Activated CD8-positive, alpha-beta T cell treated with anti-CD3 and anti-CD28 coated beads, Interleukin-2, amount 10 ng/mL, durations not matched to agents 7 days and 5 days (primary cell): ENCODE data around the gene IL13RA2. TPM values are rescaled to one million over a fixed set of nuclear protein-coding genes. Genes with fewer than 3 reads are reported as not detected.

ENCODE experiments used
- ATAC-seq: fragments of 150-1000 bp; cut with Tn5 transposase; one replicate; pipeline ENCODE4 v1.10.0; 2021; ENCODE audit warnings: moderate library complexity
- CTCF ChIA-PET: fragments of 350-600 bp; sonication (Branson Sonifier 250); formaldehyde crosslinking; loops from one replicate; lab custom pipeline; 2021; ENCODE audit warnings: antibody characterized with exemption; lab: Charles Lee
- POLR2A ChIA-PET: fragments of 350-600 bp; sonication (Branson Sonifier 250); formaldehyde crosslinking; loops from one replicate; lab custom pipeline; 2021; ENCODE audit warnings: antibody characterized with exemption; lab: Charles Lee
- DNase-seq: peaks from one replicate; pipeline ENCODE4 v3.0.0-alpha.2; 2020
- H3K27ac Mint-ChIP-seq: one replicate; pipeline ENCODE4 v1.8.0; 2021; ENCODE audit warnings: mild to moderate bottlenecking, mixed read lengths
- H3K27me3 Mint-ChIP-seq: one replicate; pipeline ENCODE4 v1.8.0; 2021; ENCODE audit warnings: low read depth, mixed read lengths
- H3K36me3 Mint-ChIP-seq: one replicate; pipeline ENCODE4 v1.8.0; 2021; ENCODE audit warnings: low read depth, mixed read lengths
- H3K4me1 Mint-ChIP-seq: one replicate; pipeline ENCODE4 v1.8.0; 2021; ENCODE audit warnings: low read depth, mixed read lengths
- H3K4me3 Mint-ChIP-seq: one replicate; pipeline ENCODE4 v1.8.0; 2021; ENCODE audit warnings: mild to moderate bottlenecking, mixed read lengths
- H3K9me3 Mint-ChIP-seq: one replicate; pipeline ENCODE4 v1.8.0; 2022; ENCODE audit warnings: mixed read lengths; ENCODE audit not compliant: insufficient read depth
- total RNA-seq, 2 experiments: library from RNA; stranded (reverse); gene quantifications; one replicate each; pipeline ENCODE4 v1.2.3, GENCODE V29; 2021

The IL13RA2 gene
- total RNA-seq, 2 experiments from 2014 or later: not detected

- Mint-ChIP-seq H3K4me1 (no peaks in the 10 kb centered on the region), H3K27ac (no peak overlapping the region), H3K36me3 (no peaks in the 10 kb centered on the region), H3K4me3 (no peak overlapping the region), H3K27me3 (no peaks in the 10 kb centered on the region), H3K9me3 (peaks cover 5% of the 10 kb centered on the region)
- DNase-seq: no peak
- POLR2A ChIA-PET: no interaction called here
- CTCF ChIA-PET: no interaction called here
- ATAC-seq: no peak
Observed at GRCh38 chrX:114976292-114976691, 41.1 kb downstream of the IL13RA2 start.

- ATAC-seq: no peak
- CTCF ChIA-PET: no interaction called here
- POLR2A ChIA-PET: no interaction called here
- no peaks in the 10 kb centered on the region for H3K27me3 Mint-ChIP-seq
- no peaks in the 10 kb centered on the region for H3K36me3 Mint-ChIP-seq
- DNase-seq: no peak
- no peaks in the 10 kb centered on the region for H3K9me3 Mint-ChIP-seq
- no peak overlapping the region for H3K27ac Mint-ChIP-seq
- no peaks in the 10 kb centered on the region for H3K4me1 Mint-ChIP-seq
- no peak overlapping the region for H3K4me3 Mint-ChIP-seq
Observed at GRCh38 chrX:114973013-114973412, 44.4 kb downstream of the IL13RA2 start.

- Mint-ChIP-seq H3K4me3 (no peak overlapping the region), H3K36me3 (no peaks in the 10 kb centered on the region), H3K27me3 (no peaks in the 10 kb centered on the region), H3K27ac (no peak overlapping the region), H3K4me1 (no peaks in the 10 kb centered on the region), H3K9me3 (no peaks in the 10 kb centered on the region)
- DNase-seq (no peak), ATAC-seq (no peak)
- ChIA-PET POLR2A (no interaction called here), CTCF (no interaction called here)
Observed at GRCh38 chrX:114970806-114971205, 46.6 kb downstream of the IL13RA2 start.

GRCh38 chrX:114964374-114964773 lies 53.0 kb downstream of the IL13RA2 start:
- Mint-ChIP-seq H3K36me3 (no peaks in the 10 kb centered on the region), H3K4me3 (no peak overlapping the region), H3K27me3 (no peaks in the 10 kb centered on the region), H3K9me3 (no peaks in the 10 kb centered on the region), H3K4me1 (no peaks in the 10 kb centered on the region), H3K27ac (no peak overlapping the region)
- ChIA-PET POLR2A (no interaction called here), CTCF (no interaction called here)
- no peak for DNase-seq
- no peak for ATAC-seq

GRCh38 chrX:114962209-114962608 lies 55.2 kb downstream of the IL13RA2 start:
- Mint-ChIP-seq H3K36me3 (no peaks in the 10 kb centered on the region), H3K4me3 (no peak overlapping the region), H3K27me3 (no peaks in the 10 kb centered on the region), H3K4me1 (no peaks in the 10 kb centered on the region), H3K27ac (no peak overlapping the region), H3K9me3 (no peaks in the 10 kb centered on the region)
- ATAC-seq (no peak), DNase-seq (no peak)
- CTCF ChIA-PET: no interaction called here
- POLR2A ChIA-PET: no interaction called here

GRCh38 chrX:114959729-114960128 lies 57.7 kb downstream of the IL13RA2 start:
- ChIA-PET CTCF (no interaction called here), POLR2A (no interaction called here)
- DNase-seq: no peak
- ATAC-seq: no peak
- no peak overlapping the region for H3K27ac Mint-ChIP-seq
- no peak overlapping the region for H3K4me3 Mint-ChIP-seq
- H3K27me3 Mint-ChIP-seq: no peaks in the 10 kb centered on the region
- no peaks in the 10 kb centered on the region for H3K9me3 Mint-ChIP-seq
- H3K4me1 Mint-ChIP-seq: no peaks in the 10 kb centered on the region
- no peaks in the 10 kb centered on the region for H3K36me3 Mint-ChIP-seq

Other genes with a start within 250 kb of the IL13RA2 start
- gene RBMXL3, start 171.8 kb upstream of the IL13RA2 start, total RNA-seq: not detected
- not detected for gene LRCH2, start 216.5 kb upstream of the IL13RA2 start, total RNA-seq